ENCODE data around the gene SSH2.

The SSH2 gene

GRCh38 chr17:29595943-29596774, 333.9 kb downstream of the SSH2 start:
- TF ChIP-seq ZNF70 (CRISPR knock-in tag; IDR thresholded peaks at IDR 0.05) (no peak), GLIS3 (CRISPR knock-in tag; IDR thresholded peaks at IDR 0.05) (no peak), ARNTL (CRISPR knock-in tag; IDR thresholded peaks at IDR 0.05; ENCODE audit: borderline replicate concordance, low read depth) (no peak), RARB (CRISPR knock-in tag; IDR thresholded peaks at IDR 0.05) (no peak)
- ATAC-seq, result no peak

- TF ChIP-seq TCF4 (CRISPR knock-in tag; IDR thresholded peaks at IDR 0.05; ENCODE audit: borderline replicate concordance) (no peak), ZNF565 (CRISPR knock-in tag; conservative IDR thresholded peaks at IDR 0.05; ENCODE audit: low read depth) (no peak), GLIS3 (CRISPR knock-in tag; IDR thresholded peaks at IDR 0.05) (no peak), ZNF70 (CRISPR knock-in tag; IDR thresholded peaks at IDR 0.05) (no peak), RARB (CRISPR knock-in tag; IDR thresholded peaks at IDR 0.05) (no peak), SNAI2 (CRISPR knock-in tag; IDR thresholded peaks at IDR 0.05) (no peak), CREB5 (CRISPR knock-in tag; IDR thresholded peaks at IDR 0.05; ENCODE audit: low read depth) (no peak), PATZ1 (CRISPR knock-in tag; IDR thresholded peaks at IDR 0.05; ENCODE audit: borderline replicate concordance) (no peak), ZNF8 (CRISPR knock-in tag; IDR thresholded peaks at IDR 0.05) (no peak), TOX (CRISPR knock-in tag; IDR thresholded peaks at IDR 0.05; ENCODE audit: borderline replicate concordance) (no peak), ZFP30 (CRISPR knock-in tag; IDR thresholded peaks at IDR 0.05) (no peak), CSRNP3 (CRISPR knock-in tag; IDR thresholded peaks at IDR 0.05) (no peak), BACH2 (CRISPR knock-in tag; IDR thresholded peaks at IDR 0.05; ENCODE audit: borderline replicate concordance) (no peak), CSDC2 (CRISPR knock-in tag; IDR thresholded peaks at IDR 0.05) (no peak), PPARA (CRISPR knock-in tag; IDR thresholded peaks at IDR 0.05; ENCODE audit: borderline replicate concordance) (no peak), TSHZ2 (CRISPR knock-in tag; IDR thresholded peaks at IDR 0.05) (no peak), OSR1 (CRISPR knock-in tag; IDR thresholded peaks at IDR 0.05) (no peak), POU6F1 (CRISPR knock-in tag; IDR thresholded peaks at IDR 0.05; ENCODE audit: borderline replicate concordance, low read depth) (no peak)
- ATAC-seq, result no peak
Measured at GRCh38 chr17:29595107-29595942, 334.7 kb downstream of the SSH2 start.
